Panc1 (cell line): ENCODE results near the gene RPL26. TPM values are rescaled to one million over a fixed set of nuclear protein-coding genes. Genes with fewer than 3 reads are reported as not detected.

Source experiments
- ATAC-seq: fragments of 200-7000 bp; cut with Tn5 transposase; 2 replicates; pipeline ENCODE4 v1.9.1; 2020; ENCODE audit warnings: mild to moderate bottlenecking, moderate library complexity
- BruUV-seq: library from RNA; stranded (reverse); fragments of 400-500 nt; replicated peaks from 2 replicates; lab custom pipeline; 2021; lab: Mats Ljungman, UMichigan
- CTCF ChIA-PET: fragments of 300-600 bp; sonication (Branson Sonifier 250); formaldehyde crosslinking; loops from one replicate; lab custom pipeline; 2022; ENCODE audit warnings: antibody characterized with exemption; lab: Charles Lee
- POLR2A ChIA-PET: fragments of 300-600 bp; sonication (Branson Sonifier 250); formaldehyde crosslinking; loops from one replicate; lab custom pipeline; 2022; ENCODE audit warnings: antibody characterized with exemption; lab: Charles Lee
- DNase-seq: peaks from one replicate; pipeline ENCODE4 v3.0.0-alpha.2; 2010; ENCODE audit warnings: low read depth, low spot score
- H3K27ac ChIP-seq: 2 replicates; pipeline ENCODE4 v1.5.1; 2011; ENCODE audit warnings: mild to moderate bottlenecking, low read length, inconsistent platforms
- H3K27me3 ChIP-seq: fragments of 200-500 bp; sonication (Bioruptor generic); 2 replicates; pipeline ENCODE4 v1.6.0; 2014; ENCODE audit warnings: low read length, inconsistent platforms; ENCODE audit not compliant: control insufficient read depth, insufficient read depth
- H3K36me3 ChIP-seq: fragments of 200-500 bp; sonication (Bioruptor generic); 2 replicates; pipeline ENCODE4 v1.5.1; 2014; ENCODE audit warnings: inconsistent platforms, mild to moderate bottlenecking, low read length, moderate library complexity; ENCODE audit not compliant: control insufficient read depth, insufficient read depth
- H3K4me1 ChIP-seq: 2 replicates; pipeline ENCODE4 v1.5.1; 2011; ENCODE audit warnings: inconsistent platforms, mild to moderate bottlenecking, low read length, moderate library complexity; ENCODE audit not compliant: control insufficient read depth, insufficient read depth
- H3K4me3 ChIP-seq, 2 experiments: 2 replicates each; pipeline ENCODE4 v1.5.1; 2011 to 2012; ENCODE audit warnings: low read depth in 2 of 2, low read length in 2 of 2, mild to moderate bottlenecking in 2 of 2, inconsistent platforms in 1 of 2, moderate library complexity in 1 of 2
- H3K9me3 ChIP-seq: fragments of 200-500 bp; sonication (Bioruptor generic); 2 replicates; pipeline ENCODE4 v1.5.1; 2014; ENCODE audit warnings: low read depth, mild to moderate bottlenecking, inconsistent platforms, low read length, moderate library complexity; ENCODE audit not compliant: control insufficient read depth, insufficient read depth
- POLR2AphosphoS5 ChIP-seq: IDR thresholded peaks from 2 replicates; pipeline ENCODE4 v1.6.1; 2012; ENCODE audit warnings: mild to moderate bottlenecking, low read depth, low read length, moderate library complexity
- SIN3A ChIP-seq: IDR thresholded peaks from 2 replicates; pipeline ENCODE4 v1.6.1; 2012; ENCODE audit warnings: low read depth, mild to moderate bottlenecking, low read length, moderate library complexity, borderline replicate concordance; ENCODE audit not compliant: insufficient read depth
- TCF7L2 ChIP-seq: IDR thresholded peaks from 2 replicates; pipeline ENCODE4 v1.6.1; 2011; ENCODE audit warnings: mild to moderate bottlenecking, low read depth, low read length, inconsistent platforms
- in situ Hi-C: cut with HindIII; loops from 2 replicates; pipeline ENCODE4 v1.10.0; 2016; ENCODE audit warnings: low sequenced_read_pairs, low pct_unique_long_range_greater_than_20kb
- intact Hi-C: fragments of 100-400 bp; cut with micrococcal nuclease; formaldehyde crosslinking; loops from one replicate; pipeline ENCODE4 v1.10.0; 2022; ENCODE audit not compliant: unreplicated experiment
- total RNA-seq: library from RNA; stranded (reverse); gene quantifications from one replicate; pipeline ENCODE4 v1.2.1, GENCODE V29; 2021; ENCODE audit not compliant: unreplicated experiment
- TF ChIP-seq, protein P1 (sequence below), 2 experiments: IDR thresholded peaks; 2 replicates each; pipeline ENCODE4 v1.6.1; 2011 to 2012; ENCODE audit warnings: low read depth in 2 of 2, control low read depth in 1 of 2, low read length in 1 of 2, mild to moderate bottlenecking in 1 of 2, moderate library complexity in 1 of 2; ENCODE audit not compliant: insufficient read depth in 1 of 2
- TF ChIP-seq, protein P2 (sequence below): fragments of 450-650 bp; IDR thresholded peaks from 2 replicates; pipeline ENCODE4 v1.5.1; 2017; ENCODE audit warnings: mild to moderate bottlenecking

The RPL26 gene
- total RNA-seq, 1 experiment from 2014 or later = 865 TPM

DNA sequence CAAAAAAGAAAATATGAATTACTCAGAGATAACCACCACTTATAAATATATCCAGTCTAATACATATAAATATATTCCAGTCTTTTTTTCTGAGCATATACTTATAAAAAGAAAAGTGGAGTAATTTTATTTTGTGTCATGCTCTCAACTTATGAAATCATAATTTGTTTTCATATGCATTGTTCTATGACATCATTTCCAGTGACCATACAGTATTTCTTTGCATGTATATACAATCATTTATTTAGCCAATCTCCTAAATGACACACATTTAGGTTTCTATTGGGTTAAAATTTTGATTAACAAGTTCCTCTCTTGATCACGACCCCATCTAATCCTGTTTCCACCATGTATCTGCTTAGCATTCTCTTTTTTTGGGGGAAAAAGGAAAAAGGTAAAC is 36.3 kb upstream of the RPL26 start:
- POLR2A ChIA-PET = no interaction called here
- no peak overlapping the region for H3K4me3 ChIP-seq
- no peaks in the 10 kb centered on the region for H3K4me1 ChIP-seq
- no peak overlapping the region for H3K27ac ChIP-seq
- no peak for TF ChIP-seq TCF7L2
- TF ChIP-seq, protein P1, sequence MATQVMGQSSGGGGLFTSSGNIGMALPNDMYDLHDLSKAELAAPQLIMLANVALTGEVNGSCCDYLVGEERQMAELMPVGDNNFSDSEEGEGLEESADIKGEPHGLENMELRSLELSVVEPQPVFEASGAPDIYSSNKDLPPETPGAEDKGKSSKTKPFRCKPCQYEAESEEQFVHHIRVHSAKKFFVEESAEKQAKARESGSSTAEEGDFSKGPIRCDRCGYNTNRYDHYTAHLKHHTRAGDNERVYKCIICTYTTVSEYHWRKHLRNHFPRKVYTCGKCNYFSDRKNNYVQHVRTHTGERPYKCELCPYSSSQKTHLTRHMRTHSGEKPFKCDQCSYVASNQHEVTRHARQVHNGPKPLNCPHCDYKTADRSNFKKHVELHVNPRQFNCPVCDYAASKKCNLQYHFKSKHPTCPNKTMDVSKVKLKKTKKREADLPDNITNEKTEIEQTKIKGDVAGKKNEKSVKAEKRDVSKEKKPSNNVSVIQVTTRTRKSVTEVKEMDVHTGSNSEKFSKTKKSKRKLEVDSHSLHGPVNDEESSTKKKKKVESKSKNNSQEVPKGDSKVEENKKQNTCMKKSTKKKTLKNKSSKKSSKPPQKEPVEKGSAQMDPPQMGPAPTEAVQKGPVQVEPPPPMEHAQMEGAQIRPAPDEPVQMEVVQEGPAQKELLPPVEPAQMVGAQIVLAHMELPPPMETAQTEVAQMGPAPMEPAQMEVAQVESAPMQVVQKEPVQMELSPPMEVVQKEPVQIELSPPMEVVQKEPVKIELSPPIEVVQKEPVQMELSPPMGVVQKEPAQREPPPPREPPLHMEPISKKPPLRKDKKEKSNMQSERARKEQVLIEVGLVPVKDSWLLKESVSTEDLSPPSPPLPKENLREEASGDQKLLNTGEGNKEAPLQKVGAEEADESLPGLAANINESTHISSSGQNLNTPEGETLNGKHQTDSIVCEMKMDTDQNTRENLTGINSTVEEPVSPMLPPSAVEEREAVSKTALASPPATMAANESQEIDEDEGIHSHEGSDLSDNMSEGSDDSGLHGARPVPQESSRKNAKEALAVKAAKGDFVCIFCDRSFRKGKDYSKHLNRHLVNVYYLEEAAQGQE (IDR thresholded peaks at IDR 0.05; ENCODE audit: insufficient read depth in 1 of 2, low read depth in 2 of 2, low read length in 1 of 2) = no peak
- H3K9me3 ChIP-seq = no peaks in the 10 kb centered on the region
- no peak for DNase-seq
- intact Hi-C loops (loop anchor here (10.0 kb wide), 1 partner anchor 325 kb away; the partner anchor contains the start of gene CCDC42), in situ Hi-C loops (no loop called here)
- no peak for ATAC-seq
- H3K27me3 ChIP-seq = peaks cover 4% of the 10 kb centered on the region
- no TSS peak for BruUV-seq
- H3K36me3 ChIP-seq = no peaks in the 10 kb centered on the region
- CTCF ChIA-PET = no interaction called here

DNA sequence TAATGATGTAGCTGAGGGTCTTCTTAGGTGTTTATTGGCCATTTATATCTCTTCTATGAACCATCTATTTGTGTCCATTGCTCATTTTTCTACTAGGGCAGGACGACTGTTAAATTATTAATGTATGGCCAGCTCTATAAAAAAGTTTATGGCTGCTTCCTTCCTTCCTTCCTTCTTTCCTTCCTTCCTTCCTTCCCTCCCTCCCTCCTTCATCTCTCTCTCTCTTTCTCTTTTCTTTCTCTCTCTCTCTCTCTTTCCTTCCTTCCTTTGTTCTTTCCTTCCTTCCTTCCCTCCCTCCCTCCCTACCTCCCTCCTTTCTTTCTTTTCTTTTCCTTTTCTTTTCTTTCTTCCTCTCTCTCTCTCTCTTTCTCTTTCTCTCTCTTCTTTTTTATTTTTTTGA is 35.5 kb upstream of the RPL26 start:
- Histone ChIP-seq H3K36me3 (no peaks in the 10 kb centered on the region), H3K27ac (no peak overlapping the region), H3K4me3 (no peak overlapping the region), H3K9me3 (no peaks in the 10 kb centered on the region), H3K4me1 (no peaks in the 10 kb centered on the region), H3K27me3 (peaks cover 4% of the 10 kb centered on the region)
- DNase-seq (no peak), ATAC-seq (no peak)
- TF ChIP-seq, protein P2, sequence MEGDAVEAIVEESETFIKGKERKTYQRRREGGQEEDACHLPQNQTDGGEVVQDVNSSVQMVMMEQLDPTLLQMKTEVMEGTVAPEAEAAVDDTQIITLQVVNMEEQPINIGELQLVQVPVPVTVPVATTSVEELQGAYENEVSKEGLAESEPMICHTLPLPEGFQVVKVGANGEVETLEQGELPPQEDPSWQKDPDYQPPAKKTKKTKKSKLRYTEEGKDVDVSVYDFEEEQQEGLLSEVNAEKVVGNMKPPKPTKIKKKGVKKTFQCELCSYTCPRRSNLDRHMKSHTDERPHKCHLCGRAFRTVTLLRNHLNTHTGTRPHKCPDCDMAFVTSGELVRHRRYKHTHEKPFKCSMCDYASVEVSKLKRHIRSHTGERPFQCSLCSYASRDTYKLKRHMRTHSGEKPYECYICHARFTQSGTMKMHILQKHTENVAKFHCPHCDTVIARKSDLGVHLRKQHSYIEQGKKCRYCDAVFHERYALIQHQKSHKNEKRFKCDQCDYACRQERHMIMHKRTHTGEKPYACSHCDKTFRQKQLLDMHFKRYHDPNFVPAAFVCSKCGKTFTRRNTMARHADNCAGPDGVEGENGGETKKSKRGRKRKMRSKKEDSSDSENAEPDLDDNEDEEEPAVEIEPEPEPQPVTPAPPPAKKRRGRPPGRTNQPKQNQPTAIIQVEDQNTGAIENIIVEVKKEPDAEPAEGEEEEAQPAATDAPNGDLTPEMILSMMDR = no peak
- TF ChIP-seq, protein P1 (IDR thresholded peaks at IDR 0.05; ENCODE audit: insufficient read depth in 1 of 2, low read depth in 2 of 2, low read length in 1 of 2) = no peak
- TF ChIP-seq SIN3A (no peak), TCF7L2 (no peak), POLR2AphosphoS5 (no peak)
- intact Hi-C loops (loop anchor here (10.0 kb wide), 1 partner anchor 326 kb away; the partner anchor contains the start of gene CCDC42), in situ Hi-C loops (no loop called here)
- ChIA-PET CTCF (no interaction called here), POLR2A (no interaction called here)
- no TSS peak for BruUV-seq
